ENCODE results near the gene KLF9. TPM values are rescaled to one million over a fixed set of nuclear protein-coding genes. Genes with fewer than 3 reads are reported as not detected.

KLF9 gene
- total and polyA plus RNA-seq, 9 of the 15 experiments (the other 6 are each of a cell fraction or from before 2014, with no cell fraction given) = 3.3 to 11.9 (median 6.9) TPM

GRCh38 chr9:70392189-70392588 lies 22.3 kb downstream of the KLF9 start:
- ChIA-PET CTCF (ENCODE audit: low intra/inter-chr PET ratio) (no interaction called here), POLR2A (interaction anchor here (0.7 kb wide), 1 partner anchor 311 kb away, joined by 3 read pairs; no protein-coding TSS in a partner anchor)
- no peak for DNase-seq (ENCODE audit: extremely low read depth in 1 of 4, low spot score in 3 of 4)
- no peak for TF ChIP-seq ZBTB1 (CRISPR knock-in tag; IDR thresholded peaks at IDR 0.05; ENCODE audit: borderline replicate concordance, low read depth)
- peak in 1 of 3 experiments; percentile 32; a peak in 2 of 6 replicates for TF ChIP-seq CTCF (IDR thresholded peaks at IDR 0.05 in 2 of 3, conservative IDR thresholded peaks at IDR 0.05 in 1 of 3; ENCODE audit: insufficient read depth in 2 of 3, low read depth in 1 of 3, low read length in 3 of 3)
- no peak for TF ChIP-seq ZNF253 (CRISPR knock-in tag; conservative IDR thresholded peaks at IDR 0.05)
- H3K79me2 ChIP-seq (ENCODE audit: control insufficient read depth, insufficient read depth, low read length) = peaks cover 82% of the 10 kb centered on the region
- no TSS peak for BruUV-seq (replicated peaks)
- FAIRE-seq = no peak
- no peaks in the 10 kb centered on the region for H3K9me1 ChIP-seq (ENCODE audit: control insufficient read depth, insufficient read depth, low read length)
- H3K27ac ChIP-seq (ENCODE audit: extremely low read depth, low read depth, low read length) = no peak overlapping the region
- H3K4me2 ChIP-seq (ENCODE audit: insufficient read depth, low read length) = no peak overlapping the region
- H3K4me1 ChIP-seq (replicated peaks in 1 of 2; ENCODE audit: control insufficient read depth in 2 of 2, insufficient read depth in 2 of 2, low read length in 2 of 2) = no peaks in the 10 kb centered on the region; a peak in 2 of 5 replicates
- peaks cover 29% of the 10 kb centered on the region for H4K20me1 ChIP-seq (replicated peaks; ENCODE audit: control insufficient read depth, insufficient read depth, low read length)
- H3K4me3 ChIP-seq = no peak overlapping the region
- in situ Hi-C loops (cut with MboI) (no loop called here), intact Hi-C loops (cut with micrococcal nuclease) (no loop called here)
- H3K27me3 ChIP-seq (ENCODE audit: control insufficient read depth in 2 of 2, insufficient read depth in 2 of 2, low read length in 2 of 2) = no peaks in the 10 kb centered on the region
- no peak overlapping the region for H2AFZ ChIP-seq (ENCODE audit: low read depth, low read length)
- H3K9ac ChIP-seq (ENCODE audit: insufficient read depth in 1 of 2, low read depth in 2 of 2, low read length in 2 of 2) = no peak overlapping the region
- peak; percentile 69 for ATAC-seq
- 47% methylated on average over 2 of the region's 2 CpGs for WGBS (ENCODE audit: insufficient coverage, low coverage, missing lambda C conversion rate)
- H3K9me3 ChIP-seq (replicated peaks; ENCODE audit: control insufficient read depth, insufficient read depth, low read depth, low read length) = no peaks in the 10 kb centered on the region
- H3K36me3 ChIP-seq (ENCODE audit: control insufficient read depth, insufficient read depth, low read length) = 0 out of 3 replicates have a peak, but pooled peaks cover 7% of the 10 kb centered on the region
